ENCODE measurements around the gene DEAF1.

DEAF1 gene

DNA sequence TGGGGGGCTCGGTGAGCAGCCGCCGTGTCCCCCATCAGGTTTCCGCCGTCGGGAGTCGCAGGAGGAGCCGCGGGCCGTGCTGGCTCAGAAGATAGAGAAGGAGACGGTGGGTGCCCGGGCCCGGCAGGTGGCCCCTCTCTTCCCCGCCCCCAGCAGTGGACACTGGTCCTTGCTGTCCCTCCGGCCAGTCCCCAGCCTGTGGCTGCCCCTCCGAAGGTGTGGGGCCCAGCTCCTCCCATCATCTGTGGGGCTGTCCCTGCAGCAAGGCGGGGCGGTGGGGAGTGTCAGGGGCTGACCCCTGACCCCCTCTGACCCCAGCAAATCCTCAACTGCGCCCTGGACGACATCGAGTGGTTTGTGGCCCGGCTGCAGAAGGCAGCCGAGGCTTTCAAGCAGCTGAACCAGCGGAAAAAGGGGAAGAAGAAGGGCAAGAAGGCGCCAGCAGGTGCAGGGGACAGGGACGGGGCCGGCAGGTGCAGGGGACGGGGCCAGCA is 26.3 kb upstream of the DEAF1 start:
- no peak for TF ChIP-seq L3MBTL2 (conservative IDR thresholded peaks at IDR 0.05)
- TF ChIP-seq ZNF384 (IDR thresholded peaks at IDR 0.05), result no peak
- no peak for TF ChIP-seq LEF1 (IDR thresholded peaks at IDR 0.05; ENCODE audit: borderline replicate concordance)
- no peak for TF ChIP-seq FOXK2 (IDR thresholded peaks at IDR 0.05)
- TF ChIP-seq BHLHE40 (IDR thresholded peaks at IDR 0.05; ENCODE audit: borderline replicate concordance), result no peak
- no peak for TF ChIP-seq ELF4 (IDR thresholded peaks at IDR 0.05)
- TF ChIP-seq CTBP1 (IDR thresholded peaks at IDR 0.05; ENCODE audit: borderline replicate concordance), result no peak
- TF ChIP-seq SUZ12 (IDR thresholded peaks at IDR 0.05), result no peak
- TF ChIP-seq SP1 (IDR thresholded peaks at IDR 0.05), result no peak
- no peak for TF ChIP-seq TARDBP (IDR thresholded peaks at IDR 0.05)
- TF ChIP-seq, protein P1, sequence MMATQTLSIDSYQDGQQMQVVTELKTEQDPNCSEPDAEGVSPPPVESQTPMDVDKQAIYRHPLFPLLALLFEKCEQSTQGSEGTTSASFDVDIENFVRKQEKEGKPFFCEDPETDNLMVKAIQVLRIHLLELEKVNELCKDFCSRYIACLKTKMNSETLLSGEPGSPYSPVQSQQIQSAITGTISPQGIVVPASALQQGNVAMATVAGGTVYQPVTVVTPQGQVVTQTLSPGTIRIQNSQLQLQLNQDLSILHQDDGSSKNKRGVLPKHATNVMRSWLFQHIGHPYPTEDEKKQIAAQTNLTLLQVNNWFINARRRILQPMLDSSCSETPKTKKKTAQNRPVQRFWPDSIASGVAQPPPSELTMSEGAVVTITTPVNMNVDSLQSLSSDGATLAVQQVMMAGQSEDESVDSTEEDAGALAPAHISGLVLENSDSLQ (IDR thresholded peaks at IDR 0.05), result no peak
- TF ChIP-seq ARNT (IDR thresholded peaks at IDR 0.05), result no peak
- no peak for TF ChIP-seq FOXM1 (IDR thresholded peaks at IDR 0.05; ENCODE audit: borderline replicate concordance)
- TF ChIP-seq NFRKB (IDR thresholded peaks at IDR 0.05), result no peak
- CTCF ChIA-PET, result no interaction called here
- DNase-seq (ENCODE audit: extremely low spot score), result no peak
- POLR2A ChIA-PET, result no interaction called here

DNA sequence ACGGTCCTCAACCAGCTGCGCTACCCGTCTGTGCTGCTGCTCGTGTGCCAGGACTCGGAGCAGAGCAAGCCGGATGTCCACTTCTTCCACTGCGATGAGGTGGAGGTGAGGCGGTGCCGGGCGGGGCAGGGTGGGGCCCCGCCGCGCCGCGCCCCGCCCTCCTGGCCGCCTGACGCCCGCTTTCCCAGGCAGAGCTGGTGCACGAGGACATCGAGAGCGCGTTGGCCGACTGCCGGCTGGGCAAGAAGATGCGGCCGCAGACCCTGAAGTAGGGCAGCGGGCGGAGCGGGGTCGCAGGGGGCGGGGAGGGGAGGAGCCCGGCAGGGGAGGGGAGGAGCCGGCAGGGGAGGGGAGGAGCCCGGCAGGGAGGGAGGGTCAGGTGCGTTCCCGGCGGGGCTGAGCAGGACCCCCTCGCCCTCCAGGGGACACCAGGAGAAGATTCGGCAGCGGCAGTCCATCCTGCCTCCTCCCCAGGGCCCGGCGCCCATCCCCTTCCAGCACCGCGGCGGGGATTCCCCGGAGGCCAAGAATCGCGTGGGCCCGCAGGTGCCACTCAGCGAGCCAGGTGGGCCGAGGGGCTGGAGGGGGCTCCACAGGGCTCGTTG is 25.7 kb upstream of the DEAF1 start:
- no peak for DNase-seq (ENCODE audit: extremely low spot score)
- POLR2A ChIA-PET, result no interaction called here
- TF ChIP-seq SUZ12 (IDR thresholded peaks at IDR 0.05) (no peak), FOXM1 (IDR thresholded peaks at IDR 0.05; ENCODE audit: borderline replicate concordance) (no peak), NFRKB (IDR thresholded peaks at IDR 0.05) (no peak), ELF4 (IDR thresholded peaks at IDR 0.05) (no peak), TARDBP (IDR thresholded peaks at IDR 0.05) (no peak), FOXA1 (IDR thresholded peaks at IDR 0.05) (no peak), FOXK2 (IDR thresholded peaks at IDR 0.05) (no peak), SP1 (IDR thresholded peaks at IDR 0.05) (no peak), HDGF (IDR thresholded peaks at IDR 0.05; ENCODE audit: borderline replicate concordance) (no peak), ARNT (IDR thresholded peaks at IDR 0.05) (no peak), LEF1 (IDR thresholded peaks at IDR 0.05; ENCODE audit: borderline replicate concordance) (no peak), L3MBTL2 (conservative IDR thresholded peaks at IDR 0.05) (no peak), BHLHE40 (IDR thresholded peaks at IDR 0.05; ENCODE audit: borderline replicate concordance) (no peak)
- TF ChIP-seq, protein P1 (IDR thresholded peaks at IDR 0.05), result no peak
- CTCF ChIA-PET, result no interaction called here

DNA sequence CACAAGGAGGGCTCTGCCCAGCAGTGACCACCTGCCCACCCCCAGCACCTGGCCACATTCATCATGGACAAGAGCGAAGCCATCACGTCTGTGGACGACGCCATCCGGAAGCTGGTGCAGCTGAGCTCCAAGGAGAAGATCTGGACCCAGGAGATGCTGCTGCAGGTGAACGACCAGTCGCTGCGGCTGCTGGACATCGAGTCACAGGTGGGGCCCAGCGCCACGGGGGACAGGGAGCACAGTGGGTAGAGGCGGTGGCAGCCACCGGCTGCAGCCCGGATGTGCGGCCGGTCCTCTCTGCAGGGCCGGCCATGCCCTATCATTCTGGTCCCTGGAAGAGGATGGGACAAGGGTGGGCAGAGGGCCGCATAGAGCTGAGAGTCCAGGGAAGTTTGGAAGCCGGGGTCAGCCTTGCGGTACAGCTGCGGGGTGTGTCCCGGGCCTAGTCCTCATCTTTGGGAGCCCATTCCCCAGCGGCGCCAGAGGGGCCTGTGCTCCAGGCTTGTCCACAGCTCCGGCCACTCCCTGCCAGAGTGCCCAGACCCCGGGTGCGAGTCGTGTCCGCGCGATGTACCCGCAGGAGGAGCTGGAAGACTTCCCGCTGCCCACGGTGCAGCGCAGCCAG is 25.1 kb upstream of the DEAF1 start:
- TF ChIP-seq TARDBP (IDR thresholded peaks at IDR 0.05), result no peak
- TF ChIP-seq FOXA1 (IDR thresholded peaks at IDR 0.05), result no peak
- no peak for TF ChIP-seq ELF4 (IDR thresholded peaks at IDR 0.05)
- no peak for TF ChIP-seq L3MBTL2 (conservative IDR thresholded peaks at IDR 0.05)
- TF ChIP-seq SP1 (IDR thresholded peaks at IDR 0.05), result no peak
- no peak for TF ChIP-seq ZNF384 (IDR thresholded peaks at IDR 0.05)
- TF ChIP-seq FOXM1 (IDR thresholded peaks at IDR 0.05; ENCODE audit: borderline replicate concordance), result no peak
- TF ChIP-seq FOXK2 (IDR thresholded peaks at IDR 0.05), result no peak
- no peak for TF ChIP-seq CTBP1 (IDR thresholded peaks at IDR 0.05; ENCODE audit: borderline replicate concordance)
- no peak for TF ChIP-seq LEF1 (IDR thresholded peaks at IDR 0.05; ENCODE audit: borderline replicate concordance)
- no peak for TF ChIP-seq HDGF (IDR thresholded peaks at IDR 0.05; ENCODE audit: borderline replicate concordance)
- no peak for TF ChIP-seq BHLHE40 (IDR thresholded peaks at IDR 0.05; ENCODE audit: borderline replicate concordance)
- no peak for TF ChIP-seq NFRKB (IDR thresholded peaks at IDR 0.05)
- no peak for TF ChIP-seq ARNT (IDR thresholded peaks at IDR 0.05)
- TF ChIP-seq SUZ12 (IDR thresholded peaks at IDR 0.05), result no peak
- TF ChIP-seq, protein P1 (IDR thresholded peaks at IDR 0.05), result no peak
- DNase-seq (ENCODE audit: extremely low spot score), result no peak
- POLR2A ChIA-PET, result no interaction called here
- CTCF ChIA-PET, result no interaction called here

DNA sequence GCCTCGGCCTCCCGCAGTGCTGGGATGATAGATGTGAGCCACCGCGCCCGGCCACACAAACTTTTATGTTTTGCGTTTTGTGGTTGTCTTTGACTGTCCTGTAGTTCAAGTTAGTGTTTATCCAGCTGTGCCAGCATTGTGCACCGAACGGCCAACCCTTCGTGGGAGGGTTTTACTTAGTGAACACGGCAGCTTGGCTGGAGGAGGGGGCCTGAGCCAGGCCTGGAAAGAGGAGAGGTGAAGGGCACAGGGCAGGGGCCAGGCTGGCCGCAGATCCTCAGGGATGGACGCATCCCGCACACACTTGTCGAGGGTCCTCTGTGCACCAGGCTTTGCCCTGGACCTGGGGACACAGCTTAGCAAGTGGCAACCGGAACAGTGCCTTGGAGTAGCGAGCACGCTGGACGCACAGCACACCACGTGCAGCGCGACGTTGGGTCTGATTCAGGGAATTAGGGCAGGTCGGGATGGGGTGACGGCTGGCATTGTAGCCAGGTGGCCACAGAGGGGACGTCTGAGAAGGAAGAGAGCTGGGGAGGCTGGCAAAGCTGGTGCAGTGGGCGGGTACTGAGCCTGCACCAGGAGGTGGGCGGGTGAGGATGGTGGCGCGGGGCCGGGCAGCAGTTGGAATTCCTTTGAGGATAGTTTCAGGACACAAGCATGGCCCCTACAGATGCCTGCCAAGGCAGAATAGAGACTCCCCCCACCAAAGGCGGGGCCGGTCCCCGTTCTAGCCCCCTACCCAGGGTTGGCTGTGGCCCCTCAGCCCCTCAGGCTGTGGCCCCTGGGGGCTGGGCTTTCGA is 24.4 kb upstream of the DEAF1 start:
- ChIA-PET POLR2A (interaction anchor here (1.6 kb wide), 1 partner anchor 24 kb away, joined by 4 read pairs; the partner anchor contains the start of gene TMEM80), CTCF (no interaction called here)
- TF ChIP-seq CTBP1 (IDR thresholded peaks at IDR 0.05; ENCODE audit: borderline replicate concordance) (no peak), ARNT (IDR thresholded peaks at IDR 0.05) (no peak), LEF1 (IDR thresholded peaks at IDR 0.05; ENCODE audit: borderline replicate concordance) (no peak), BHLHE40 (IDR thresholded peaks at IDR 0.05; ENCODE audit: borderline replicate concordance) (no peak), SP1 (IDR thresholded peaks at IDR 0.05) (no peak), L3MBTL2 (conservative IDR thresholded peaks at IDR 0.05) (no peak), SUZ12 (IDR thresholded peaks at IDR 0.05) (no peak), FOXM1 (IDR thresholded peaks at IDR 0.05; ENCODE audit: borderline replicate concordance) (no peak), NFRKB (IDR thresholded peaks at IDR 0.05) (no peak), TARDBP (IDR thresholded peaks at IDR 0.05) (no peak), FOXK2 (IDR thresholded peaks at IDR 0.05) (no peak), FOXA1 (IDR thresholded peaks at IDR 0.05) (no peak), ZNF384 (IDR thresholded peaks at IDR 0.05) (no peak), ELF4 (IDR thresholded peaks at IDR 0.05) (no peak), HDGF (IDR thresholded peaks at IDR 0.05; ENCODE audit: borderline replicate concordance) (no peak)
- TF ChIP-seq, protein P1 (IDR thresholded peaks at IDR 0.05), result no peak
- no peak for DNase-seq (ENCODE audit: extremely low spot score)

All from HEK293T (cell line).